ENCODE data around the gene GARIN5A.

GARIN5A gene

GRCh38 chr19:50507376-50507775, 30.7 kb upstream of the GARIN5A start:
- FAIRE-seq: no peak

- no peak for FAIRE-seq
These were observed 30.1 kb upstream of the GARIN5A start for GRCh38 chr19:50506700-50507099.

GRCh38 chr19:50505856-50506611, 29.4 kb upstream of the GARIN5A start:
- no peak for FAIRE-seq

GRCh38 chr19:50501568-50502475, 25.2 kb upstream of the GARIN5A start:
- no peak for FAIRE-seq

GRCh38 chr19:50501186-50501567, 24.5 kb upstream of the GARIN5A start:
- no peak for FAIRE-seq

GRCh38 chr19:50500753-50501151, 24.1 kb upstream of the GARIN5A start:
- no peak for FAIRE-seq

- no peak for FAIRE-seq
These were observed 23.6 kb upstream of the GARIN5A start for GRCh38 chr19:50500060-50500752.

- FAIRE-seq: no peak
These were observed 21.8 kb upstream of the GARIN5A start for GRCh38 chr19:50498219-50499056.

- no peak for FAIRE-seq
These were observed 20.4 kb upstream of the GARIN5A start for GRCh38 chr19:50497022-50497405.

GRCh38 chr19:50496189-50497021, 19.8 kb upstream of the GARIN5A start:
- FAIRE-seq: no peak

- FAIRE-seq: no peak
These were observed 18.4 kb upstream of the GARIN5A start for GRCh38 chr19:50495020-50495531.

GRCh38 chr19:50494186-50495019, 17.8 kb upstream of the GARIN5A start:
- no peak for FAIRE-seq

- FAIRE-seq: no peak
These were observed 16.5 kb upstream of the GARIN5A start for GRCh38 chr19:50493171-50493570.

GRCh38 chr19:50492303-50493052, 15.8 kb upstream of the GARIN5A start:
- no peak for FAIRE-seq

GRCh38 chr19:50490991-50491472, 14.4 kb upstream of the GARIN5A start:
- no peak for FAIRE-seq

GRCh38 chr19:50490411-50490811, 13.8 kb upstream of the GARIN5A start:
- no peak for FAIRE-seq

GRCh38 chr19:50489461-50490011, 12.9 kb upstream of the GARIN5A start:
- no peak for FAIRE-seq

- FAIRE-seq: no peak
These were observed 11.9 kb upstream of the GARIN5A start for GRCh38 chr19:50488389-50489194.
